ENCODE results near the gene KCNC1.

Gene KCNC1

DNA sequence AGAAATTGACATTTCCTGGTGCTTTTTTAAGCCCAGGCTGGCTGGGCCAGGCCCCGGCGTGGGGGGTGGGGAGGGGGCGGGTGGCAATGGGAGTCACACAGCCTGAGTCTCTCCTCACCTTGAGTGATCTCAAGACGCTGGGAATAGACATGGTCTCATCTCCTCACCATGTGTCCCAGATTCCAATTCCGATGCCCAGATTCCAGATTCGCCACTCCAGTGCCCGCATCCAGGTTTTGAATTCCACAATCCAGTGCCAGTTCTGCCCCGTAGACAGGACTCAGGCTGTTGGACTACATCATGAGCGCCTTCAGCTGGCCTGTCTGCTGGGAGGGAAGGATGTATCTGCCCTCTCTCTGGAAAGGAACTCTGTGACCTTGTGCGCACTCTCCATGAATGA lies 19.1 kb downstream of the KCNC1 start (continued):
- TF ChIP-seq TOX (CRISPR knock-in tag; IDR thresholded peaks at IDR 0.05; ENCODE audit: borderline replicate concordance) (no peak), ZNF8 (CRISPR knock-in tag; IDR thresholded peaks at IDR 0.05) (no peak), CSRNP3 (CRISPR knock-in tag; IDR thresholded peaks at IDR 0.05) (no peak)
- TF ChIP-seq, protein P1, sequence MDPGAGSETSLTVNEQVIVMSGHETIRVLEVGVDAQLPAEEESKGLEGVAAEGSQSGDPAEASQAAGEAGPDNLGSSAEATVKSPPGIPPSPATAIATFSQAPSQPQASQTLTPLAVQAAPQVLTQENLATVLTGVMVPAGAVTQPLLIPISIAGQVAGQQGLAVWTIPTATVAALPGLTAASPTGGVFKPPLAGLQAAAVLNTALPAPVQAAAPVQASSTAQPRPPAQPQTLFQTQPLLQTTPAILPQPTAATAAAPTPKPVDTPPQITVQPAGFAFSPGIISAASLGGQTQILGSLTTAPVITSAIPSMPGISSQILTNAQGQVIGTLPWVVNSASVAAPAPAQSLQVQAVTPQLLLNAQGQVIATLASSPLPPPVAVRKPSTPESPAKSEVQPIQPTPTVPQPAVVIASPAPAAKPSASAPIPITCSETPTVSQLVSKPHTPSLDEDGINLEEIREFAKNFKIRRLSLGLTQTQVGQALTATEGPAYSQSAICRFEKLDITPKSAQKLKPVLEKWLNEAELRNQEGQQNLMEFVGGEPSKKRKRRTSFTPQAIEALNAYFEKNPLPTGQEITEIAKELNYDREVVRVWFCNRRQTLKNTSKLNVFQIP (CRISPR knock-in tag; IDR thresholded peaks at IDR 0.05; ENCODE audit: borderline replicate concordance, low read depth): no peak

GRCh38 chr11:17755891-17756290 lies 21.3 kb downstream of the KCNC1 start:
- no peak for TF ChIP-seq TCF4 (CRISPR knock-in tag; IDR thresholded peaks at IDR 0.05; ENCODE audit: borderline replicate concordance)
- TF ChIP-seq GLIS3 (CRISPR knock-in tag; IDR thresholded peaks at IDR 0.05): no peak
- no peak for TF ChIP-seq ZFP3 (CRISPR knock-in tag; IDR thresholded peaks at IDR 0.05)
- no peak for TF ChIP-seq ZNF70 (CRISPR knock-in tag; IDR thresholded peaks at IDR 0.05)
- TF ChIP-seq ESRRG (CRISPR knock-in tag; IDR thresholded peaks at IDR 0.05): no peak
- no peak for TF ChIP-seq ARNTL (CRISPR knock-in tag; IDR thresholded peaks at IDR 0.05; ENCODE audit: borderline replicate concordance, low read depth)
- no peak for TF ChIP-seq BACH2 (CRISPR knock-in tag; IDR thresholded peaks at IDR 0.05; ENCODE audit: borderline replicate concordance)
- no peak for TF ChIP-seq TOX (CRISPR knock-in tag; IDR thresholded peaks at IDR 0.05; ENCODE audit: borderline replicate concordance)
- no peak for TF ChIP-seq ISL1 (CRISPR knock-in tag; IDR thresholded peaks at IDR 0.05)
- no peak for TF ChIP-seq ZNF565 (CRISPR knock-in tag; conservative IDR thresholded peaks at IDR 0.05; ENCODE audit: low read depth)
- TF ChIP-seq PPARA (CRISPR knock-in tag; IDR thresholded peaks at IDR 0.05; ENCODE audit: borderline replicate concordance): no peak
- no peak for TF ChIP-seq CSRNP3 (CRISPR knock-in tag; IDR thresholded peaks at IDR 0.05)
- TF ChIP-seq RARB (CRISPR knock-in tag; IDR thresholded peaks at IDR 0.05): no peak
- TF ChIP-seq TSHZ2 (CRISPR knock-in tag; IDR thresholded peaks at IDR 0.05): no peak
- TF ChIP-seq, protein P2, sequence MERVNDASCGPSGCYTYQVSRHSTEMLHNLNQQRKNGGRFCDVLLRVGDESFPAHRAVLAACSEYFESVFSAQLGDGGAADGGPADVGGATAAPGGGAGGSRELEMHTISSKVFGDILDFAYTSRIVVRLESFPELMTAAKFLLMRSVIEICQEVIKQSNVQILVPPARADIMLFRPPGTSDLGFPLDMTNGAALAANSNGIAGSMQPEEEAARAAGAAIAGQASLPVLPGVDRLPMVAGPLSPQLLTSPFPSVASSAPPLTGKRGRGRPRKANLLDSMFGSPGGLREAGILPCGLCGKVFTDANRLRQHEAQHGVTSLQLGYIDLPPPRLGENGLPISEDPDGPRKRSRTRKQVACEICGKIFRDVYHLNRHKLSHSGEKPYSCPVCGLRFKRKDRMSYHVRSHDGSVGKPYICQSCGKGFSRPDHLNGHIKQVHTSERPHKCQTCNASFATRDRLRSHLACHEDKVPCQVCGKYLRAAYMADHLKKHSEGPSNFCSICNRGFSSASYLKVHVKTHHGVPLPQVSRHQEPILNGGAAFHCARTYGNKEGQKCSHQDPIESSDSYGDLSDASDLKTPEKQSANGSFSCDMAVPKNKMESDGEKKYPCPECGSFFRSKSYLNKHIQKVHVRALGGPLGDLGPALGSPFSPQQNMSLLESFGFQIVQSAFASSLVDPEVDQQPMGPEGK (CRISPR knock-in tag; IDR thresholded peaks at IDR 0.05; ENCODE audit: borderline replicate concordance): no peak
- TF ChIP-seq SNAI2 (CRISPR knock-in tag; IDR thresholded peaks at IDR 0.05): no peak
- TF ChIP-seq, protein P3, sequence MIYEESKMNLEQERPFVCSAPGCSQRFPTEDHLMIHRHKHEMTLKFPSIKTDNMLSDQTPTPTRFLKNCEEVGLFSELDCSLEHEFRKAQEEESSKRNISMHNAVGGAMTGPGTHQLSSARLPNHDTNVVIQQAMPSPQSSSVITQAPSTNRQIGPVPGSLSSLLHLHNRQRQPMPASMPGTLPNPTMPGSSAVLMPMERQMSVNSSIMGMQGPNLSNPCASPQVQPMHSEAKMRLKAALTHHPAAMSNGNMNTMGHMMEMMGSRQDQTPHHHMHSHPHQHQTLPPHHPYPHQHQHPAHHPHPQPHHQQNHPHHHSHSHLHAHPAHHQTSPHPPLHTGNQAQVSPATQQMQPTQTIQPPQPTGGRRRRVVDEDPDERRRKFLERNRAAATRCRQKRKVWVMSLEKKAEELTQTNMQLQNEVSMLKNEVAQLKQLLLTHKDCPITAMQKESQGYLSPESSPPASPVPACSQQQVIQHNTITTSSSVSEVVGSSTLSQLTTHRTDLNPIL (CRISPR knock-in tag; IDR thresholded peaks at IDR 0.05; ENCODE audit: low read depth): no peak
- no peak for ATAC-seq
